NCI-H1105 treated with DMSO at 0.1 percent for 48 hours (cell line): ENCODE results near the gene PCDHGA9.
"Not testable (repeated sequence)": the region's sequence is repeated elsewhere in the genome, so short reads cannot be mapped to it uniquely, and the experiment has no call there.

Source experiments
- DNase-seq: peaks from one replicate; lab custom pipeline; 2025; lab: John Stamatoyannopoulos, UW

The PCDHGA9 gene

DNA sequence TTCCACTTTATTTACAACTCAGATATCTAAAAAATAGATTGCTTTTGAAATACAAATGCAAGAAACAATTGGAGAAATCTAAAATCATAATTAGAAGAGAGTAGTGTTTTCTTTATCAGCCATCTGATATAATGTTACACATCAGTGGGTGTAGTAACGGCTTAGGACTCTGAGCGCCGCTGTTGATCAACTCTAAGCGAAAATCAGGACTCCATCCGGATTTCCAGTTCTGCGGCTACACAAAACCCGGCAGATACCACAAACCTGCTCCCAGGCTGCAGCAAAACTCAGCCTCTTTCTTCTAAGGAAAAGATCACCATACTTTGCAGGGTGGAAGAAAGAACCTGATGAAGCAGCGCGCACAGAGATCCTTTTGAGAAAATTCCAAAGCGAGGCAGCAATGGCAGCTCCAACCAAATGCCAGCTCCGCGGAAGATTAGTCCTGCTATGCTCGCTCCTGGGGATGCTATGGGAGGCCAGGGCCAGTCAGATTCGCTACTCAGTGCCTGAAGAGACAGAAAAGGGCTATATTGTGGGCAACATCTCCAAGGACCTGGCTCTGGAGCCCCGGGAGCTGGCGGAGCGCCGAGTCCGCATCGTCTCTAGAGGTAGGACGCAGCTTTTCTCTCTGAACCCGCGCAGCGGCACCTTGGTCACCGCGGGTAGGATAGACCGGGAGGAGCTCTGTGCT lies at the start of gene PCDHGA9:
TSS of gene PCDHGA9 (plus strand) at position 226 of the 691 bp plus-strand sequence. CDS start at position 401, 175 bp downstream.
- no peak for DNase-seq

DNA sequence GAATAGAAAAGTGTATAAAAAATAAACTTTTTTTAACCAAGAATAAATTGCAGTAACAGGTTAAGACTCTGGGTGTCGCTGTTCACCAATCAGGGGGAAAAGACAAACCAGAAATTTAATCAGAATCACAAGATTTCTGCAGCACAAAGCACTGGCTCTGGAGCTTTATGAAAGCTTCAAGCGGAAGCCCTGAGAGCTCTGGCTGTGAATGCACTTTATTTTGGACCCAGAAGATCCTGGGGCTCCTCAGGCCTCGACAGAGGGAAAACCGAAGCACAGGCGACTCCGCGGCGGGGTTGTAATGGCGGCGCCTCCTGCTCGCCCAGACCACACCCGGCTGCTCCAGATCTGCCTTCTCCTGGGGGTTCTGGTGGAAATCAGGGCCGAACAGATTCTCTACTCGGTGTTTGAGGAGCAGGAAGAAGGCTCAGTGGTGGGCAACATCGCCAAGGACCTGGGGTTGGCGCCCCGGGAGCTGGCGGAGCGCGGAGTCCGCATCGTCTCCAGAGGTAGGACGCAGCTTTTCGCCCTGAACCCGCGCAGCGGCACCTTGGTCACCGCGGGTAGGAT lies 47.6 kb upstream of the PCDHGA9 start, which contains the start of gene PCDHGA4:
TSS of gene PCDHGA4 (plus strand) at position 122 of the 570 bp plus-strand sequence. CDS start at position 209, 87 bp downstream.
- DNase-seq: no peak

DNA sequence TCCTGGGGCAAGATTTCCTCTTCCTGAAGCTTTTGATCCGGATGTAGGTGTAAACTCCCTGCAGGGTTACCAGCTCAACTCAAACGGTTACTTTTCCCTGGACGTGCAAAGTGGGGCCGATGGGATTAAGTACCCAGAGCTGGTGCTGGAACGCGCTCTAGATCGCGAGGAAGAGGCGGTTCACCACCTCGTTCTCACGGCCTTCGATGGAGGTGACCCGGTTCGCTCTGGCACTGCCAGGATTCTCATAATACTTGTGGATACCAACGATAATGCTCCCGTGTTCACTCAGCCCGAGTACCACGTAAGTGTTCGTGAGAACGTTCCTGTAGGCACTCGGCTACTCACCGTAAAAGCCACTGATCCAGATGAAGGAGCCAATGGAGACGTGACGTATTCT lies 46.9 kb upstream of the PCDHGA9 start:
- DNase-seq: no peak

DNA sequence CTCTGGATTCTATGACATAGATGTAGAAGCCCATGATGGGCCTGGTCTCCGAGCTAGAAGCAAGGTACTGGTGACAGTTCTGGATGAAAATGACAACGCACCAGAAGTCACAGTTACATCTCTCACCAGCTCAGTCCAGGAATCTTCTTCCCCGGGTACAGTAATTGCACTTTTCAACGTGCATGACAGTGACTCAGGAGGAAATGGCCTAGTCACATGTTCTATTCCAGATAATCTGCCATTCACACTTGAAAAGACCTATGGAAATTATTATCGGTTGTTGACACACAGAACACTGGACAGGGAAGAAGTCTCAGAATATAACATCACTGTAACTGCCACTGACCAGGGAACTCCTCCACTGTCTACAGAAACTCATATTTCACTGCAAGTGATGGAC lies 46.4 kb upstream of the PCDHGA9 start:
- no peak for DNase-seq

DNA sequence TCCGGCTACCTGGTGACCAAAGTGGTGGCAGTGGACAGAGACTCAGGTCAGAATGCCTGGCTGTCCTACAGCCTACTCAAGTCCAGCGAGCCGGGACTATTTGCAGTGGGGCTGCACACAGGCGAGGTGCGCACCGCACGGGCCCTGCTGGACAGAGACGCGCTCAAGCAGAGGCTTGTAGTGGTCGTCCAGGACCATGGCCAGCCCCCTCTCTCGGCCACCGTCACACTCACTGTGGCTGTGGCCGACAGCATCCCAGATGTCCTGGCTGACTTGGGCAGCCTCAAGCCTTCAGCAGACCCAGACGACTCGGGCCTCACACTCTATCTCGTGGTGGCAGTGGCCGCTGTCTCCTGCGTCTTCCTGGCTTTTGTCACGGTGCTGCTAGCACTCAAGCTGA lies 45.6 kb upstream of the PCDHGA9 start:
- no peak for DNase-seq

DNA sequence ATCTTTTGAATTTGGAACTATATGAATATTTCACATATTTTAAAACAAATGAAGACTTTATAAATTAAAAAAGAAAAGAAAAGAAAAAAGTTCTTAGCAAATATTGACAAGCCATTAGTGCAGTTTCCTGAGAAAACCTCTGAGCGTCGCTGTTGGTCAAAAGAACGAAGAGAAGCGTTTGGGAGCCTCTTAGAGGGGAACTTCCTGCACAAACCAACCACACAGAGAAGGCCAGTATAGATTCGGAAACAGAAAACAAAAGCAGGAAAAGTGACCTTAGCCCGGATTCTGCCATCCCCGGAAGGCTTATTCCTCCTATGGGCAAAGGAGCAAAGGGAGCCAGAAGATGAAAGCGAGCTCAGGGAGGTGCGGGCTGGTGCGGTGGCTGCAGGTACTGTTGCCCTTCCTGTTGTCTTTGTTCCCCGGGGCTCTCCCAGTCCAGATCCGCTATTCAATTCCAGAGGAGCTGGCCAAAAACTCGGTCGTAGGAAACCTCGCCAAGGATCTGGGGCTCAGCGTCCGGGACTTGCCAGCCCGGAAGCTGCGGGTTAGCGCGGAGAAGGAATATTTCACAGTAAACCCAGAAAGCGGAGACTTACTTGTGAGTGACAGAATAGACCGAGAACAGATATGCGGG lies 42.7 kb upstream of the PCDHGA9 start, which contains the start of gene PCDHGB2:
TSS of gene PCDHGB2 (plus strand) at position 205 of the 637 bp plus-strand sequence. CDS start at position 347, 142 bp downstream.
- DNase-seq: no peak

DNA sequence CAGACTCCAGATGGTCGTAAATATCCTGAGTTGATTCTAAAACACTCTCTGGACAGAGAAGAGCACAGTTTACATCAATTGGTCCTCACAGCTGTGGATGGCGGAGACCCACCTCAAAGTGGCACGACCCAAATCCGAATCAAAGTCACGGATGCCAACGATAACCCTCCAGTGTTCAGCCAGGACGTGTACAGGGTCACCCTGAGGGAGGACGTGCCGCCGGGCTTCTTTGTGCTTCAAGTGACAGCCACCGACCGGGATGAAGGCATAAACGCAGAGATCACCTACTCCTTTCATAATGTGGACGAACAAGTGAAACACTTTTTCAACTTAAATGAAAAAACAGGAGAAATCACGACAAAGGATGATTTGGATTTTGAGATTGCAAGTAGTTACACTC lies 41.9 kb upstream of the PCDHGA9 start:
- no peak for DNase-seq

DNA sequence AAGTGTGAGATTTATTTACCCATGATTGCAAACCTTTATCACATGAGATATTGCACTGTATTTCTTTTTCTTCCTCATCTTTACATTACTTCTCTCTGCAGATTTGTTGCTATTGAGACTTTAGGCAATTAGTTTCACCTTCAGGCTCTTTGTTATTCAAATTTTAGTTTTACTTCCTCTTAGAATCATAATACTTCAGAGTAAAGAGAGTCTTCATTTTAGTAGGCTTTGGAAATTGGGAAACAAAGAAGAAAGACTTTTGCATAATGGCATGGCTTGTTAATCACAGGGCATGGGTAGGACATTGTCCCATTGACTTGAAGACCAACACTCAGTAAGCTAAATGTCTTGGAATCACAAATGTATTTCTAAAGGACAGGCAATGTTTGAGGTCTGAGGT lies 39.9 kb upstream of the PCDHGA9 start:
- no peak for DNase-seq

DNA sequence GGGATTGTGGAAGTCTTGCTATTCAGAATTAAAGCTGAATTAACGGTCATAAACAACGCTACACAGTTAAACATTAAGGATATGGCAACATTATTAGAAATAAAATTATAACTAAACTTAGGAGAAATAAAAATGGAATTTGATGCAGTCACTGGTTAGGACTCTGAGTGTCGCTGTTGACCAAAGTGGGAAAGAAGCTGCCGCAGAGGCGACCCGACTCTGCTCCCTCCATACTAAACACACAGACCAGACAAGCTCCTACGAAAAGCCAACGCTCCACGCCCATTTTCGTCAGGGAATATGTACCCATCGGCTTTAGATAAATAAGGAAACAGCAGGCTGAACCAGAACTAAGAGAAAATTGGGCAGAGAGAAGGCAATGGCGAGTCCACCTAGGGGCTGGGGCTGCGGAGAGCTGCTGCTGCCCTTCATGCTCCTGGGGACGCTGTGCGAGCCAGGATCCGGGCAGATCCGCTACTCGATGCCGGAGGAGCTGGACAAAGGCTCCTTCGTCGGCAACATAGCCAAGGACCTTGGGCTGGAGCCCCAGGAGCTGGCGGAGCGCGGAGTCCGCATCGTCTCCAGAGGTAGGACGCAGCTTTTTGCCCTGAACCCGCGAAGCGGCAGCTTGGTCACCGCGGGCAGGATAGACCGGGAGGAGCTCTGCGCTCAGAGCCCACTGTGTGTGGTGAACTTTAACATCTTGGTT lies 38.5 kb upstream of the PCDHGA9 start, which contains the start of gene PCDHGA5:
TSS of gene PCDHGA5 (plus strand) at position 211 of the 709 bp plus-strand sequence. CDS start at position 380, 169 bp downstream.
- DNase-seq: no peak

DNA sequence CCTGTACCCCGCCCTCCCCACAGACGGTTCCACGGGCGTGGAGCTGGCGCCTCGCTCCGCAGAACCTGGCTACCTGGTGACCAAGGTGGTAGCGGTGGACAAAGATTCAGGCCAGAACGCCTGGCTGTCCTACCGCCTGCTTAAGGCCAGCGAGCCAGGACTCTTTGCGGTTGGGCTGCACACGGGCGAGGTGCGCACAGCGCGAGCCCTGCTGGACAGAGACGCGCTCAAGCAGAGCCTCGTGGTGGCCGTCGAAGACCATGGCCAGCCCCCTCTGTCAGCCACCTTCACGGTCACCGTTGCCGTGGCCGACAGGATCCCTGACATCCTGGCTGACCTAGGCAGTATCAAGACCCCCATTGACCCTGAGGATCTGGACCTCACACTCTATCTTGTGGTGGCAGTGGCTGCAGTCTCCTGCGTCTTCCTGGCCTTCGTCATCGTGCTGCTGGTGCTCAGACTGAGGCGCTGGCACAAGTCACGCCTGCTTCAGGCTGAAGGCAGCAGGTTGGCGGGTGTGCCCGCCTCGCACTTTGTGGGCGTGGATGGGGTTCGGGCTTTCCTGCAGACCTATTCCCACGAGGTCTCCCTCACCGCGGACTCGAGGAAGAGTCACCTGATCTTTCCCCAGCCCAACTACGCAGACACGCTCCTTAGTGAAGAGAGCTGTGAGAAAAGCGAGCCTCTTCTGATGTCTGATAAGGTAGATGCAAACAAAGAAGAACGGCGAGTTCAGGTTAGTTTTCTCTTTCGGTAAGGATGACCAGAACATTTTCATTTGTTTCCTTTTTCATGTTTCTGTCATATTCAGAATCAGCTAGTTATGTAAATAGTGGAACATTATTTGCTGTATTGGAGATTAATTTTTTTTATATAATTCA lies 36.3 kb upstream of the PCDHGA9 start:
- DNase-seq: no peak

DNA sequence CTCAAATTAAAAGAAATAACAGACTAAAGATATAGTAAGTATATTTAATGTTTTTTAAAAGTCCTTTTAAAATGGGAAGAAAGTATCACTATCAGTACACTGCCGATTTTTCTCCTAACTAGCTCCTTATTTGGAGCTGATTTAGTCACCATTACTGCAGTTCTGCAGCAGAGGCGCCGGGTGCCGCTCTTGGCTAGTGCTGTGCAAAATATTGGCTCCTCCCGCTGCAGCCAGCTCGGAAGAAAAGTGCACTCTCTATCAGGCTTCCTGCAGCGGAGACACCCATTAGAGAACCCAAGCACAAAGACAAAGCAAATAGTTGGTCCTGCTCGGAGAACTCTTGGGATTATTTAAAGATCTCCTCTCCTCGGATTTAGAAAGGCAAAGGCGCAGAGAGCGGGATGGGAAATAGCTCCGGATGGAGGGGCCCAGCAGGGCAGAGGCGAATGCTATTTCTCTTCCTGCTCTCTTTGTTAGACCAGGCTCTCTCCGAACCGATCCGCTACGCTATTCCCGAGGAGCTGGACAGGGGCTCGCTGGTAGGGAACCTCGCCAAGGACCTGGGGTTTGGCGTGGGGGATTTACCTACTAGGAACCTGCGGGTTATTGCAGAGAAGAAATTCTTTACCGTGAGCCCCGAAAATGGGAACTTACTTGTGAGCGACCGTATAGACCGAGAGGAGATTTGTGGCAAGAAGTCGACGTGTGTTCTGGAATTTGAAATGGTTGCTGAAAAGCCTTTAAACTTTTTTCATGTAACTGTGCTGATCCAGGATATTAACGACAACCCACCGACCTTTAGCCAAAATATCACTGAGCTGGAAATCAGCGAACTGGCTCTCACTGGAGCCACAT lies 32.4 kb upstream of the PCDHGA9 start, which contains the start of gene PCDHGB3:
TSS of gene PCDHGB3 (plus strand) at position 249 of the 855 bp plus-strand sequence. CDS start at position 402, 153 bp downstream.
- no peak for DNase-seq

DNA sequence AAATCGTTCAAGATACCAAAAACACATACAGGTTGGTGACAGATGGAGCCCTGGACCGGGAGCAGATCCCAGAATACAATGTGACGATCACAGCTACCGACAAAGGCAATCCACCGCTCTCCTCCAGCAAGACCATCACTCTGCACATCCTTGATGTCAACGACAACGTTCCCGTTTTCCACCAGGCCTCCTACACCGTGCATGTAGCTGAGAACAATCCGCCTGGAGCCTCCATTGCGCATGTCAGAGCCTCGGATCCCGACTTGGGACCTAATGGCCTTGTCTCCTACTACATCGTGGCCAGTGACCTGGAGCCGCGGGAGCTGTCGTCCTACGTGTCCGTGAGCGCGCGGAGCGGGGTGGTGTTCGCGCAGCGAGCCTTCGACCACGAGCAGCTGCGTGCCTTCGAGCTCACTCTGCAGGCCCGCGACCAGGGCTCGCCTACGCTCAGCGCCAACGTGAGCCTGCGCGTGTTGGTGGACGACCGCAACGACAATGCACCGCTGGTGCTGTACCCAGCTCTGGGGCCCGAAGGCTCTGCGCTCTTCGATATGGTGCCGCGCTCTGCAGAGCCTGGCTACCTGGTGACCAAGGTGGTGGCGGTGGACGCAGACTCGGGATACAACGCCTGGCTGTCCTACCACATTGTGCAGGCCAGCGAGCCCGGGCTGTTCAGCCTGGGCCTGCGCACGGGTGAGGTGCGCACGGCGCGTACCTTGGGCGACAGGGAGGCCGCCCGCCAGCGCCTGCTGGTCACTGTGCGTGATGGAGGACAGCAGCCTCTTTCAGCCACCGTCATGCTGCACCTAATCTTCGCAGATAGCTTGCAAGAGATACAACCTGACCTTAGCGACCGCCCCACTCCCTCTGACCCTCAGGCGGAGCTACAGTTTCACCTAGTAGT lies 30.8 kb upstream of the PCDHGA9 start:
- no peak for DNase-seq

DNA sequence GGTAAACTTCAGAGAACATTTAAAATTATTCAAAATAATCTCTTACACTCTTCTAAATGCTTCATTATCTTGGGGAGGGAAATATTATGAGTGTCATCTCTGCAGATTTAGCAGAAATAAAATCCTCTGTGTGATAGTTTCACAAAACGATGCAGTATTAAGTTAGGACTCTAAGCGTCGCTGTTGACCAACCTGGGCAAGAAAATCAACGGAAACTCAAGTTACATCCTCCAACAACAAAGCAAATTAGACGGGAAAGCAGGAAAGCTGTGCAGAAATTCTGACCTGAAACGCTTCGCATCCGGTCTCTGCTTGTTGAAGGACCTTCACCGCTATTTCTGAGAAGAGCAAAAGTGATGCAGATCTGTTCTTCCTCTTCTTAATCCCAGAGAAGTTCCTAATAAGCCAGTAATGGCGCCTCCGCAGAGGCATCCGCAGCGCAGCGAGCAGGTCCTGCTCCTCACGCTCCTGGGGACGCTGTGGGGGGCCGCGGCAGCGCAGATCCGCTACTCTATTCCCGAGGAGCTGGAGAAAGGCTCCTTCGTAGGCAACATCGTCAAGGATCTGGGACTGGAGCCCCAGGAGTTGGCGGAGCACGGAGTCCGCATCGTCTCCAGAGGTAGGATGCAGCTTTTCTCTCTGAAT lies 28.8 kb upstream of the PCDHGA9 start, which contains the start of gene PCDHGA6:
TSS of gene PCDHGA6 (plus strand) at position 219 of the 645 bp plus-strand sequence. CDS start at position 412, 193 bp downstream.
- DNase-seq: no peak

DNA sequence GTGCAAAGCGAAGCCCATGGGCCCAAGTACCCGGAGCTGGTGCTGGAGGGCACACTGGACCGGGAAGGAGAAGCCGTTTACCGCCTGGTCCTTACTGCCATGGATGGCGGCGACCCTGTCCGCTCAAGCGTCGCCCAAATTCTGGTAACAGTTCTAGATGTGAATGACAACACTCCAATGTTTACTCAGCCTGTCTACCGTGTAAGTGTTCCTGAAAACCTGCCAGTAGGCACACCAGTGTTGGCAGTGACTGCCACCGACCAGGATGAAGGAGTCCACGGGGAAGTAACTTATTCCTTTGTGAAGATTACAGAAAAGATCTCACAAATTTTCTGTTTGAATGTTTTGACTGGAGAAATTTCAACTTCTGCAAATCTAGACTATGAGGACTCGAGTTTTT lies 28.0 kb upstream of the PCDHGA9 start:
- no peak for DNase-seq

DNA sequence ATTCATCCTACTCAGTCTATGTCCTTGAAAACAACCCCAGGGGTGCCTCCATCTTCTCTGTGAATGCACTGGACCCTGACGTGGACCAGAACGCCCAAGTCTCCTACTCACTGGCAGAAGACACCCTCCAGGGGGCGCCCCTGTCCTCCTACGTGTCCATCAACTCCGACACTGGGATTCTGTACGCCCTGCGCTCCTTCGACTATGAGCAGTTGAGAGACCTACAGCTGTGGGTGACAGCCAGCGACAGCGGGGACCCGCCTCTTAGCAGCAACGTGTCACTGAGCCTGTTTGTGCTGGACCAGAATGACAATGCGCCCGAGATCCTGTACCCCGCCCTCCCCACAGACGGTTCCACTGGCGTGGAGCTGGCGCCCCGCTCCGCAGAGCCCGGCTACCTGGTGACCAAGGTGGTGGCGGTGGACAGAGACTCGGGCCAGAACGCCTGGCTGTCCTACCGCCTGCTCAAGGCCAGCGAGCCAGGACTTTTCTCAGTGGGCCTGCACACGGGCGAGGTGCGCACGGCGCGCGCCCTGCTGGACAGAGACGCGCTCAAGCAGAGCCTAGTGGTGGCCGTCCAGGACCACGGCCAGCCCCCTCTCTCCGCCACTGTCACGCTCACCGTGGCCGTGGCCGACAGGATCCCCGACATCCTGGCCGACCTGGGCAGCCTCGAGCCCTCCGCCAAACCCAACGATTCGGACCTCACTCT lies 27.0 kb upstream of the PCDHGA9 start:
- not testable (repeated sequence) for DNase-seq

DNA sequence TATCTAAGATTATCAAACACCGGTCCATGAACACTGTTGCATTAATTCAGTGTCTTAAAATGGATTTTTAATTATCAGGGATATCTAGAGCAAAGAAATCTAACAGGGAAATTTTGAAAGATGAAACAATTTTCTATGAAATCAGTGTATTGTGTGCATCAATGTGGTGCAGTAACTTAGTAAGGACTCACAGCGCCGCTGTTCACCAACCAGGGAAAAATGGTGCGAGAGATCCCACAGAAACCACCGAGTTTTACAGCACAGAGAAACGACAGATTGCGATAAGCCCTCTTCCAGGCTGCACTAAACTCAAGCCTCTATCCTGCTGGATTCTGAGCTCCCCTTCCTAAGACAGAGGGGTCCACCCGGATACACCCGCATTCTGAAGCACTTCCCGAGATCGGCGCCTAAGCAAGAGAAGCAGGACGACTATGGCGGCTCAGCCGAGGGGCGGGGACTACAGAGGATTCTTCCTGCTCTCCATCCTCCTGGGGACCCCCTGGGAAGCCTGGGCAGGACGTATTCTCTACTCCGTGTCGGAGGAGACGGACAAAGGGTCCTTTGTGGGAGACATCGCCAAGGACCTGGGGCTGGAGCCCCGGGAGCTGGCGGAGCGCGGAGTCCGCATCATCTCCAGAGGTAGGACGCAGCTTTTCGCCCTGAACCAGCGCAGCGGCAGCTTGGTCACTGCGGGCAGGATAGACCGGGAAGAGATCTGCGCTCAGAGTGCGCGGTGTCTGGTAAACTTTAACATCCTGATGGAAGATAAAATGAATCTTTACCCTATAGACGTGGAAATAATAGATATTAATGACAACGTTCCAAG lies 19.9 kb upstream of the PCDHGA9 start, which contains the start of gene PCDHGA7:
TSS of gene PCDHGA7 (plus strand) at position 274 of the 826 bp plus-strand sequence. CDS start at position 432, 158 bp downstream.
- DNase-seq: no peak

DNA sequence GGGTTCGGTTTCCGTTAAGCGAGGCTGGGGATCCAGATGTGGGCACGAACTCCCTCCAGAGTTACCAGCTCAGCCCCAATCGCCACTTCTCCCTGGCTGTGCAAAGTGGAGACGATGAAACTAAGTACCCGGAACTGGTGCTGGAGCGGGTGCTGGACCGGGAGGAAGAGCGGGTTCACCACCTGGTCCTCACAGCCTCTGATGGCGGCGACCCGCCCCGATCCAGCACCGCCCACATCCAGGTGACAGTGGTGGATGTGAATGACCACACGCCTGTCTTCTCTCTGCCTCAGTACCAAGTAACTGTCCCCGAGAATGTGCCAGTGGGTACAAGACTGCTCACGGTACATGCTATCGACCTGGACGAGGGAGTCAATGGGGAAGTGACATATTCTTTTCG lies 19.2 kb upstream of the PCDHGA9 start:
- DNase-seq: no peak
